ENCODE results near the gene ATAD5. TPM values are rescaled to one million over a fixed set of nuclear protein-coding genes. Genes with fewer than 3 reads are reported as not detected.
"Not testable (repeated sequence)": the region's sequence is repeated elsewhere in the genome, so short reads cannot be mapped to it uniquely, and the experiment has no call there.

ATAD5 gene
- total RNA-seq, 1 experiment from 2014 or later, result 4.2 TPM

GRCh38 chr17:30809867-30810266 lies 21.9 kb upstream of the ATAD5 start:
- intact Hi-C loops (cut with micrococcal nuclease), result no loop called here
- Histone ChIP-seq H2AFZ (ENCODE audit: low read length) (no peak overlapping the region), H3F3A (ENCODE audit: low read length, unreplicated experiment) (no peaks in the 10 kb centered on the region), H3K4me3 (ENCODE audit: low read length) (no peak overlapping the region), H3K79me2 (ENCODE audit: low read length) (0 out of 2 replicates have a peak, but pooled peaks cover 8% of the 10 kb centered on the region), H3K27me3 (ENCODE audit: low read length) (no peaks in the 10 kb centered on the region), H3K9ac (ENCODE audit: low read length) (no peak overlapping the region), H3K4me2 (ENCODE audit: low read length) (no peak overlapping the region), H4K20me1 (ENCODE audit: low read length) (no peaks in the 10 kb centered on the region), H3K9me2 (replicated peaks; ENCODE audit: low read length) (no peaks in the 10 kb centered on the region), H3K9me3 (ENCODE audit: low read length) (no peaks in the 10 kb centered on the region), H3K4me1 (ENCODE audit: insufficient read depth, low read length) (peaks cover 10% of the 10 kb centered on the region), H3K36me3 (ENCODE audit: low read depth, low read length) (0 out of 2 replicates have a peak, but pooled peaks cover 2% of the 10 kb centered on the region), H3K27ac (ENCODE audit: low read length) (no peak overlapping the region)
- ATAC-seq (no peak), DNase-seq (no peak)
- no peak for TF ChIP-seq EZH2phosphoT487 (IDR thresholded peaks at IDR 0.05; ENCODE audit: borderline replicate concordance, low read length)
- TF ChIP-seq, protein P1, sequence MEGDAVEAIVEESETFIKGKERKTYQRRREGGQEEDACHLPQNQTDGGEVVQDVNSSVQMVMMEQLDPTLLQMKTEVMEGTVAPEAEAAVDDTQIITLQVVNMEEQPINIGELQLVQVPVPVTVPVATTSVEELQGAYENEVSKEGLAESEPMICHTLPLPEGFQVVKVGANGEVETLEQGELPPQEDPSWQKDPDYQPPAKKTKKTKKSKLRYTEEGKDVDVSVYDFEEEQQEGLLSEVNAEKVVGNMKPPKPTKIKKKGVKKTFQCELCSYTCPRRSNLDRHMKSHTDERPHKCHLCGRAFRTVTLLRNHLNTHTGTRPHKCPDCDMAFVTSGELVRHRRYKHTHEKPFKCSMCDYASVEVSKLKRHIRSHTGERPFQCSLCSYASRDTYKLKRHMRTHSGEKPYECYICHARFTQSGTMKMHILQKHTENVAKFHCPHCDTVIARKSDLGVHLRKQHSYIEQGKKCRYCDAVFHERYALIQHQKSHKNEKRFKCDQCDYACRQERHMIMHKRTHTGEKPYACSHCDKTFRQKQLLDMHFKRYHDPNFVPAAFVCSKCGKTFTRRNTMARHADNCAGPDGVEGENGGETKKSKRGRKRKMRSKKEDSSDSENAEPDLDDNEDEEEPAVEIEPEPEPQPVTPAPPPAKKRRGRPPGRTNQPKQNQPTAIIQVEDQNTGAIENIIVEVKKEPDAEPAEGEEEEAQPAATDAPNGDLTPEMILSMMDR (conservative IDR thresholded peaks at IDR 0.05; ENCODE audit: low read depth, low read length), result no peak
- no peak for TF ChIP-seq EZH2 (IDR thresholded peaks at IDR 0.05; ENCODE audit: low read length, unreplicated experiment)
- BruUV-seq (replicated peaks), result no TSS peak
- POLR2A ChIA-PET (ENCODE audit: unreplicated experiment), result no interaction called here
- CTCF ChIA-PET, result no interaction called here

GRCh38 chr17:30812218-30813177 lies 19.3 kb upstream of the ATAD5 start:
- CTCF ChIA-PET, result no interaction called here
- DNase-seq, result peak; percentile 52
- H3K79me2 ChIP-seq (ENCODE audit: low read length), result 0 out of 2 replicates have a peak, but pooled peaks cover 8% of the 10 kb centered on the region

DNA sequence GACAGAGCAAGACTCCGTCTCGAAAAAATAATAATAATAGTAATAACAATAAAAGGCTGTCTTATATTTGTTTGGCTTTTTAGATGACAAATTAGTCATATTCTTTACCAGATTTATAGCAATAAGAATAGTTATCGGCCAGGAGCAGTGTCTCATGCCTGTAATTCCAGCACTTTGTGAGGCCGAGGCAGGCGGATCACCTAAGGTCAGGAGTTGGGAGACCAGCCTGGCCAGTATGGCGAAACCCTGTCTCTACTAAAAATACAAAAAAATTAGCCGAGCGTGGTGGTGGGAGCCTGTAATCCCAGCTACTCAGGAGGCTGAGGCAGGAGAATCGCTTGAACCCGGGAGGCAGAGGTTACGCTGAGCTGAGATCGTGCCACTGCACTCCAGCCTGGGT lies 17.5 kb upstream of the ATAD5 start:
- intact Hi-C loops (cut with micrococcal nuclease); H3K9ac ChIP-seq (ENCODE audit: low read length); CTCF ChIA-PET; H3K4me3 ChIP-seq (ENCODE audit: low read length); H3K9me2 ChIP-seq (replicated peaks; ENCODE audit: low read length); H3K27me3 ChIP-seq (ENCODE audit: low read length); DNase-seq; H2AFZ ChIP-seq (ENCODE audit: low read length); POLR2A ChIA-PET (ENCODE audit: unreplicated experiment); H3K9me3 ChIP-seq (ENCODE audit: low read length); H3K4me2 ChIP-seq (ENCODE audit: low read length); H3K36me3 ChIP-seq (ENCODE audit: low read depth, low read length); ATAC-seq; H3K27ac ChIP-seq (ENCODE audit: low read length); H3F3A ChIP-seq (ENCODE audit: low read length, unreplicated experiment); H4K20me1 ChIP-seq (ENCODE audit: low read length); BruUV-seq (replicated peaks): not testable (repeated sequence)
- peaks cover 15% of the 10 kb centered on the region for H3K4me1 ChIP-seq (ENCODE audit: insufficient read depth, low read length)
- peaks cover 11% of the 10 kb centered on the region; the same call in 1 of the 2 replicates for H3K79me2 ChIP-seq (ENCODE audit: low read length)

More at GRCh38 chr17:30812218-30813177, 19.3 kb upstream of the ATAD5 start:
- no peaks in the 10 kb centered on the region for H3F3A ChIP-seq (ENCODE audit: low read length, unreplicated experiment)
- H3K27me3 ChIP-seq (ENCODE audit: low read length), result no peaks in the 10 kb centered on the region
- H3K4me3 ChIP-seq (ENCODE audit: low read length), result no peak overlapping the region
- no TSS peak for BruUV-seq (replicated peaks)
- peak overlapping the region; percentile 43; the same call in 1 of the 2 replicates for H3K4me2 ChIP-seq (ENCODE audit: low read length)
- H3K27ac ChIP-seq (ENCODE audit: low read length), result peak overlapping the region; percentile 73
- 0 out of 2 replicates have a peak, but pooled peaks cover 2% of the 10 kb centered on the region for H3K36me3 ChIP-seq (ENCODE audit: low read depth, low read length)
- peak; percentile 38; the same call in 1 of the 2 replicates for ATAC-seq
- intact Hi-C loops (cut with micrococcal nuclease), result no loop called here
- no peaks in the 10 kb centered on the region for H3K9me3 ChIP-seq (ENCODE audit: low read length)
- H2AFZ ChIP-seq (ENCODE audit: low read length), result no peak overlapping the region
- H3K9ac ChIP-seq (ENCODE audit: low read length), result no peak overlapping the region
- H3K9me2 ChIP-seq (replicated peaks; ENCODE audit: low read length), result no peaks in the 10 kb centered on the region
- POLR2A ChIA-PET (ENCODE audit: unreplicated experiment), result no interaction called here
- no peak for TF ChIP-seq EZH2phosphoT487 (IDR thresholded peaks at IDR 0.05; ENCODE audit: borderline replicate concordance, low read length)
- TF ChIP-seq EZH2 (IDR thresholded peaks at IDR 0.05; ENCODE audit: low read length, unreplicated experiment), result no peak
- TF ChIP-seq, protein P1 (conservative IDR thresholded peaks at IDR 0.05; ENCODE audit: low read depth, low read length), result no peak
- H4K20me1 ChIP-seq (ENCODE audit: low read length), result peaks cover 4% of the 10 kb centered on the region; the same call in 1 of the 2 replicates
- peaks cover 15% of the 10 kb centered on the region for H3K4me1 ChIP-seq (ENCODE audit: insufficient read depth, low read length)

- POLR2A ChIA-PET (ENCODE audit: unreplicated experiment); intact Hi-C loops (cut with micrococcal nuclease); BruUV-seq (replicated peaks); H3K36me3 ChIP-seq (ENCODE audit: low read depth, low read length); H2AFZ ChIP-seq (ENCODE audit: low read length); DNase-seq; ATAC-seq; H3K9me2 ChIP-seq (replicated peaks; ENCODE audit: low read length); H3K27me3 ChIP-seq (ENCODE audit: low read length); H3F3A ChIP-seq (ENCODE audit: low read length, unreplicated experiment); H3K9me3 ChIP-seq (ENCODE audit: low read length); H4K20me1 ChIP-seq (ENCODE audit: low read length); H3K27ac ChIP-seq (ENCODE audit: low read length); H3K9ac ChIP-seq (ENCODE audit: low read length); CTCF ChIA-PET; H3K4me2 ChIP-seq (ENCODE audit: low read length); H3K4me3 ChIP-seq (ENCODE audit: low read length): not testable (repeated sequence)
- peaks cover 17% of the 10 kb centered on the region; the same call in 1 of the 2 replicates for H3K79me2 ChIP-seq (ENCODE audit: low read length)
- H3K4me1 ChIP-seq (ENCODE audit: insufficient read depth, low read length), result peaks cover 15% of the 10 kb centered on the region
Observed at GRCh38 chr17:30814860-30815259, 16.9 kb upstream of the ATAD5 start.
